Ascending aorta (tissue), 2 donors: ENCODE data around the gene GPC3. TPM values are rescaled to one million over a fixed set of nuclear protein-coding genes. Genes with fewer than 3 reads are reported as not detected.

Experiments
- DNase-seq, 2 donors: peaks; one replicate each; pipeline ENCODE4 v3.0.0-alpha.2; 2019; ENCODE audit warnings: low spot score in 2 of 2
- H3K27ac ChIP-seq, 2 donors: fragments of 200-600 bp; sonication (generic); one replicate each; pipeline ENCODE4 v1.5.1; 2016 to 2017; ENCODE audit warnings: mild to moderate bottlenecking in 1 of 2
- H3K27me3 ChIP-seq: fragments of 200-600 bp; sonication (generic); one replicate; pipeline ENCODE4 v1.5.1; 2017
- H3K36me3 ChIP-seq, 2 donors: fragments of 200-600 bp; sonication (generic); one replicate each; pipeline ENCODE4 v1.5.1; 2016
- H3K4me1 ChIP-seq, 2 donors: fragments of 200-600 bp; sonication (generic); one replicate each; pipeline ENCODE4 v1.5.1; 2016 to 2017; ENCODE audit warnings: mild to moderate bottlenecking in 1 of 2
- H3K4me3 ChIP-seq, 2 donors: fragments of 200-600 bp; sonication (generic); one replicate each; pipeline ENCODE4 v1.5.1; 2016 to 2017; ENCODE audit warnings: mild to moderate bottlenecking in 1 of 2
- H3K9me3 ChIP-seq, 2 donors: fragments of 200-600 bp; sonication (generic); one replicate each; pipeline ENCODE4 v1.5.1; 2016
- intact Hi-C: fragments of 100-400 bp; cut with DNase I; formaldehyde crosslinking; loops from one replicate; pipeline ENCODE4 v1.15.1; 2023
- total RNA-seq: library from RNA; depleted of rRNA; stranded (reverse); fragments of >200 nt; gene quantifications from one replicate; pipeline ENCODE4 v1.1.0, GENCODE V29; 2016
- TF ChIP-seq, protein P1 (sequence below), 3 experiments: fragments of 200-600 bp in 2 of 3; fragments of 450-650 bp in 1 of 3; sonication (generic) in 2 of 3; IDR thresholded peaks; one replicate each; pipeline ENCODE4 v1.5.1; 2016 to 2019; ENCODE audit warnings: antibody characterized with exemption in 3 of 3, mild to moderate bottlenecking in 1 of 3, moderate library complexity in 1 of 3

Gene GPC3
- total RNA-seq, 1 donor from 2014 or later, result 0.75 TPM

GRCh38 chrX:133655275-133656265, 329.8 kb downstream of the GPC3 start:
- Histone ChIP-seq H3K36me3 (no peaks in the 10 kb centered on the region), H3K27me3 (no peaks in the 10 kb centered on the region), H3K4me3 (no peak overlapping the region), H3K27ac (no peak overlapping the region), H3K9me3 (no peaks in the 10 kb centered on the region), H3K4me1 (no peaks in the 10 kb centered on the region)
- intact Hi-C loops, result no loop called here
- no peak for DNase-seq
- TF ChIP-seq, protein P1, sequence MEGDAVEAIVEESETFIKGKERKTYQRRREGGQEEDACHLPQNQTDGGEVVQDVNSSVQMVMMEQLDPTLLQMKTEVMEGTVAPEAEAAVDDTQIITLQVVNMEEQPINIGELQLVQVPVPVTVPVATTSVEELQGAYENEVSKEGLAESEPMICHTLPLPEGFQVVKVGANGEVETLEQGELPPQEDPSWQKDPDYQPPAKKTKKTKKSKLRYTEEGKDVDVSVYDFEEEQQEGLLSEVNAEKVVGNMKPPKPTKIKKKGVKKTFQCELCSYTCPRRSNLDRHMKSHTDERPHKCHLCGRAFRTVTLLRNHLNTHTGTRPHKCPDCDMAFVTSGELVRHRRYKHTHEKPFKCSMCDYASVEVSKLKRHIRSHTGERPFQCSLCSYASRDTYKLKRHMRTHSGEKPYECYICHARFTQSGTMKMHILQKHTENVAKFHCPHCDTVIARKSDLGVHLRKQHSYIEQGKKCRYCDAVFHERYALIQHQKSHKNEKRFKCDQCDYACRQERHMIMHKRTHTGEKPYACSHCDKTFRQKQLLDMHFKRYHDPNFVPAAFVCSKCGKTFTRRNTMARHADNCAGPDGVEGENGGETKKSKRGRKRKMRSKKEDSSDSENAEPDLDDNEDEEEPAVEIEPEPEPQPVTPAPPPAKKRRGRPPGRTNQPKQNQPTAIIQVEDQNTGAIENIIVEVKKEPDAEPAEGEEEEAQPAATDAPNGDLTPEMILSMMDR (IDR thresholded peaks at IDR 0.05), result no peak

DNA sequence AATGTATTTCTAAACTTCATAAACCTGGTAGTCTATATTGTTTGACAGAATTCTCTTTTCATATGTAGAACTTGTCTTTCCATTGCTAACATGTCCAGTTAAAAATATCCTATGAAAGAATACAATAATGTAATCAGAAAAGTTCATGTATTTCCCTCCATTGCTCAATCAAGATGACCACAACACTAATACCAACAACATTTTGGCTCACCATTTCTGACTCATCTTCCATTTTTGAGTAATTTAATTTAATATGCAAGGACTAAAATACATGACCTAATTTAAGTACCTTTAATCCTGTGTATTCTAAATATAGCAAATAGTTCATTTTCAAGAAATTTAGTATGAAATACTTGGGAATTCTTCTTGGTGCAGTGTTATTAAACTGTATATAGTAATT, 330.6 kb downstream of the GPC3 start:
- DNase-seq, result no peak
- Histone ChIP-seq H3K4me1 (no peaks in the 10 kb centered on the region), H3K4me3 (no peak overlapping the region), H3K27me3 (no peaks in the 10 kb centered on the region), H3K9me3 (no peaks in the 10 kb centered on the region), H3K36me3 (no peaks in the 10 kb centered on the region), H3K27ac (no peak overlapping the region)
- intact Hi-C loops, result no loop called here
- TF ChIP-seq, protein P1 (IDR thresholded peaks at IDR 0.05), result no peak

DNA sequence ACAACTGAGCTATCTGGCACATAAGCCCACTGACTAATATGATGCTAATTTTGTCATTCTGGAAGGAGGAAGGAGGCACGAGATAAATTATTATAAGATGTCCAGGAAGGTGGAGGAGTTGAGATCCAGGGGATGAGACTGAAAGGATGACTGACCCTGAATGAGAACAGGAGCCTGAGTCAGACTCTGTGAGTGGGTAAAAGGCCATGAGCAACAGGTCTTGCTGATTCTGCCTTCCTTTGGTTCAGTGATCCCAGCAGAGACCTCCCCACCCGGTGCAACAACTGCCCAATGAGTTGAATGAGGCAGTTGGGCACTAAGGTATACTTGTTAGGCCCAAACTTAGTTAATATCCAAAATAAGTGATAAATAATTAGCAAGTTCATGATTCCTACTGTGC, 332.0 kb downstream of the GPC3 start:
- no peaks in the 10 kb centered on the region for H3K4me1 ChIP-seq
- no peak overlapping the region for H3K4me3 ChIP-seq
- intact Hi-C loops, result no loop called here
- no peak for DNase-seq
- H3K27ac ChIP-seq, result no peak overlapping the region
- TF ChIP-seq, protein P1 (IDR thresholded peaks at IDR 0.05), result no peak
- no peaks in the 10 kb centered on the region for H3K27me3 ChIP-seq
- no peaks in the 10 kb centered on the region for H3K9me3 ChIP-seq
- H3K36me3 ChIP-seq, result no peaks in the 10 kb centered on the region

GRCh38 chrX:133652185-133652584, 333.2 kb downstream of the GPC3 start:
- no peak for DNase-seq
- TF ChIP-seq, protein P1 (IDR thresholded peaks at IDR 0.05), result no peak
- no peaks in the 10 kb centered on the region for H3K36me3 ChIP-seq
- no peaks in the 10 kb centered on the region for H3K4me1 ChIP-seq
- H3K4me3 ChIP-seq, result no peak overlapping the region
- H3K27me3 ChIP-seq, result no peaks in the 10 kb centered on the region
- H3K27ac ChIP-seq, result no peak overlapping the region
- H3K9me3 ChIP-seq, result no peaks in the 10 kb centered on the region
- intact Hi-C loops, result no loop called here

DNA sequence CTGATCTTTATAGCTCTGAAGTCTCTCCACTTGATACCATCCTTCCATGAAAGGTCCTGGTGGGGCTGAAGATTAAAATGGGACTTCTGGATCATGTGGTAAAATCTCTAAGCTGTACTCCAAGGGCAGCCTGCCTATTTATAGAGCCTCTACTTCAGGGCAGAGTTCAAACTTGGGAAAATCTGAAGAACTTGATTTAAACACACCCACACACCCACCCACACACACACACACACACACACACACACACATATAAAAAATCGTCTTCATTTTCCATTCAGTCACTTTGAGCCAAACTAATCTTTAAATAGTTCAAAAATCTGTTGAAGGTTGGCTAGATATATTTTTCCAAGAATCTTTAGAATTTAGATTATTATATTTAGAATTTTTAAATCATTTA, 335.2 kb downstream of the GPC3 start:
- no peak overlapping the region for H3K4me3 ChIP-seq
- TF ChIP-seq, protein P1 (IDR thresholded peaks at IDR 0.05), result no peak
- H3K9me3 ChIP-seq, result no peaks in the 10 kb centered on the region
- H3K36me3 ChIP-seq, result no peaks in the 10 kb centered on the region
- intact Hi-C loops, result no loop called here
- no peaks in the 10 kb centered on the region for H3K27me3 ChIP-seq
- H3K4me1 ChIP-seq, result peaks cover 0 to 4% of the 10 kb centered on the region in 2 donors
- DNase-seq, result no peak
- H3K27ac ChIP-seq, result no peak overlapping the region
